SK-N-SH treated with all-trans-retinoic acid at 6 μM for 48 hours (cell line): Measurements from ENCODE around the gene MYO5C.

Source experiments
- ARNTL ChIP-seq: fragments of 450-650 bp; formaldehyde crosslinking; IDR thresholded peaks from 2 replicates; pipeline ENCODE4 v1.5.0; 2020; ENCODE audit warnings: low read depth, mild to moderate bottlenecking, moderate library complexity, borderline replicate concordance
- CREB5 ChIP-seq: fragments of 250-450 bp; sonication (Bioruptor Pico); IDR thresholded peaks from 2 replicates; pipeline ENCODE4 v1.5.1; 2020; ENCODE audit warnings: low read depth, mild to moderate bottlenecking, moderate library complexity
- ESRRG ChIP-seq: fragments of 250-450 bp; sonication (Bioruptor Pico); IDR thresholded peaks from 2 replicates; pipeline ENCODE4 v1.6.1; 2021; ENCODE audit warnings: mild to moderate bottlenecking
- GLIS3 ChIP-seq: fragments of 250-450 bp; sonication (Bioruptor Pico); IDR thresholded peaks from 2 replicates; pipeline ENCODE4 v1.5.0; 2020; ENCODE audit warnings: mild to moderate bottlenecking, moderate library complexity
- OSR1 ChIP-seq: fragments of 250-450 bp; sonication (Bioruptor Pico); IDR thresholded peaks from 2 replicates; pipeline ENCODE4 v1.8.0; 2022; ENCODE audit warnings: moderate library complexity, mild to moderate bottlenecking, inconsistent platforms
- PATZ1 ChIP-seq: fragments of 250-450 bp; sonication (Bioruptor Pico); IDR thresholded peaks from 2 replicates; pipeline ENCODE4 v1.8.0; 2020; ENCODE audit warnings: mild to moderate bottlenecking, moderate library complexity, borderline replicate concordance
- PPARA ChIP-seq: fragments of 250-450 bp; sonication (Bioruptor Pico); IDR thresholded peaks from 2 replicates; pipeline ENCODE4 v1.5.0; 2020; ENCODE audit warnings: mild to moderate bottlenecking, borderline replicate concordance
- RARB ChIP-seq: fragments of 250-450 bp; sonication (Bioruptor Pico); IDR thresholded peaks from 2 replicates; pipeline ENCODE4 v1.8.0; 2021; ENCODE audit warnings: mild to moderate bottlenecking, moderate library complexity
- ZC3H10 ChIP-seq: fragments of 250-450 bp; sonication (Bioruptor Pico); IDR thresholded peaks from 2 replicates; pipeline ENCODE4 v1.5.1; 2021; ENCODE audit warnings: mild to moderate bottlenecking, moderate library complexity
- ZFP3 ChIP-seq: fragments of 250-450 bp; sonication (Bioruptor Pico); IDR thresholded peaks from 2 replicates; pipeline ENCODE4 v1.5.0; 2020; ENCODE audit warnings: mild to moderate bottlenecking, moderate library complexity
- ZFP30 ChIP-seq: fragments of 450-650 bp; formaldehyde crosslinking; IDR thresholded peaks from 2 replicates; pipeline ENCODE4 v1.5.0; 2022; ENCODE audit warnings: mild to moderate bottlenecking, moderate library complexity
- ZNF565 ChIP-seq: fragments of 450-650 bp; formaldehyde crosslinking; conservative IDR thresholded peaks from 2 replicates; pipeline ENCODE4 v1.5.0; 2020; ENCODE audit warnings: low read depth, mild to moderate bottlenecking, moderate library complexity

- TF ChIP-seq RARB, result no peak
- TF ChIP-seq PATZ1 (CRISPR knock-in tag), result no peak
- TF ChIP-seq ZC3H10, result no peak
- no peak for TF ChIP-seq ESRRG (CRISPR knock-in tag)
- no peak for TF ChIP-seq ZFP3 (CRISPR knock-in tag)
- no peak for TF ChIP-seq ZNF565 (CRISPR knock-in tag)
- TF ChIP-seq OSR1, result no peak
- TF ChIP-seq ARNTL, result no peak
- no peak for TF ChIP-seq ZFP30
- TF ChIP-seq GLIS3 (CRISPR knock-in tag), result no peak
- no peak for TF ChIP-seq CREB5 (CRISPR knock-in tag)
- TF ChIP-seq PPARA, result no peak
These were observed 19.3 kb downstream of the MYO5C start for GRCh38 chr15:52276256-52276770.
